ENCODE results near the gene VSIG10L.

GRCh38 chr19:51321799-51322198 lies 20.1 kb downstream of the VSIG10L start:
- TF ChIP-seq, protein P1, sequence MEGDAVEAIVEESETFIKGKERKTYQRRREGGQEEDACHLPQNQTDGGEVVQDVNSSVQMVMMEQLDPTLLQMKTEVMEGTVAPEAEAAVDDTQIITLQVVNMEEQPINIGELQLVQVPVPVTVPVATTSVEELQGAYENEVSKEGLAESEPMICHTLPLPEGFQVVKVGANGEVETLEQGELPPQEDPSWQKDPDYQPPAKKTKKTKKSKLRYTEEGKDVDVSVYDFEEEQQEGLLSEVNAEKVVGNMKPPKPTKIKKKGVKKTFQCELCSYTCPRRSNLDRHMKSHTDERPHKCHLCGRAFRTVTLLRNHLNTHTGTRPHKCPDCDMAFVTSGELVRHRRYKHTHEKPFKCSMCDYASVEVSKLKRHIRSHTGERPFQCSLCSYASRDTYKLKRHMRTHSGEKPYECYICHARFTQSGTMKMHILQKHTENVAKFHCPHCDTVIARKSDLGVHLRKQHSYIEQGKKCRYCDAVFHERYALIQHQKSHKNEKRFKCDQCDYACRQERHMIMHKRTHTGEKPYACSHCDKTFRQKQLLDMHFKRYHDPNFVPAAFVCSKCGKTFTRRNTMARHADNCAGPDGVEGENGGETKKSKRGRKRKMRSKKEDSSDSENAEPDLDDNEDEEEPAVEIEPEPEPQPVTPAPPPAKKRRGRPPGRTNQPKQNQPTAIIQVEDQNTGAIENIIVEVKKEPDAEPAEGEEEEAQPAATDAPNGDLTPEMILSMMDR (IDR thresholded peaks at IDR 0.05) = no peak
- no peak for TF ChIP-seq POLR2A (IDR thresholded peaks at IDR 0.05)

Data from body of pancreas (tissue), 4 donors.